22Rv1 (cell line): Measurements from ENCODE around the gene DESI1.

ENCODE experiments used
- CTCF ChIP-seq: fragments of 450-650 bp; IDR thresholded peaks from 2 replicates; pipeline ENCODE4 v1.5.1; 2017; ENCODE audit warnings: mild to moderate bottlenecking
- ZFX ChIP-seq: fragments of 450-650 bp; IDR thresholded peaks from 2 replicates; pipeline ENCODE4 v1.6.1; 2017; ENCODE audit warnings: antibody characterized with exemption, borderline replicate concordance

GRCh38 chr22:41563051-41563711 lies 57.7 kb downstream of the DESI1 start:
- TF ChIP-seq CTCF (no peak), ZFX (no peak)
